ENCODE measurements around the gene CYP26A1.

The CYP26A1 gene

GRCh38 chr10:93079663-93080349 lies 6.1 kb downstream of the CYP26A1 start:
- TF ChIP-seq CTCF (IDR thresholded peaks at IDR 0.05): no peak

GRCh38 chr10:93080350-93081046 lies 6.8 kb downstream of the CYP26A1 start:
- peak; percentile 87 for TF ChIP-seq CTCF (IDR thresholded peaks at IDR 0.05)

- no peak for TF ChIP-seq CTCF (IDR thresholded peaks at IDR 0.05)
These were observed 7.6 kb downstream of the CYP26A1 start for GRCh38 chr10:93081318-93081717.

- TF ChIP-seq CTCF (IDR thresholded peaks at IDR 0.05): no peak
These were observed 8.1 kb downstream of the CYP26A1 start for GRCh38 chr10:93081834-93082233.

GRCh38 chr10:93083743-93084539 lies 10.2 kb downstream of the CYP26A1 start:
- TF ChIP-seq CTCF (IDR thresholded peaks at IDR 0.05): no peak

GRCh38 chr10:93085272-93085859 lies 11.7 kb downstream of the CYP26A1 start:
- no peak for TF ChIP-seq CTCF (IDR thresholded peaks at IDR 0.05)

- TF ChIP-seq CTCF (IDR thresholded peaks at IDR 0.05): no peak
These were observed 12.6 kb downstream of the CYP26A1 start for GRCh38 chr10:93086289-93086688.
